Stomach (tissue), 4 donors: ENCODE measurements around the gene SLC39A3.

Experiments used
- POLR2A ChIP-seq, 4 donors: fragments of 450-650 bp; IDR thresholded peaks; one replicate each; pipeline ENCODE4 v1.6.1; 2016; ENCODE audit warnings: antibody characterized with exemption in 4 of 4, control low read depth in 2 of 4, mild to moderate bottlenecking in 1 of 4, moderate library complexity in 1 of 4
- POLR2AphosphoS5 ChIP-seq, 3 donors: sonication (generic); formaldehyde crosslinking; IDR thresholded peaks; one replicate each; pipeline ENCODE4 v1.6.1; 2016; ENCODE audit warnings: antibody characterized with exemption in 3 of 3
- TF ChIP-seq, protein P1 (sequence below), 7 experiments: fragments of 450-650 bp in 4 of 7; fragments of 200-600 bp in 3 of 7; sonication (generic) in 3 of 7; IDR thresholded peaks; one replicate each; pipeline ENCODE4 v1.5.1; 2016 to 2019; ENCODE audit warnings: antibody characterized with exemption in 7 of 7, control low read depth in 2 of 7, mild to moderate bottlenecking in 1 of 7

- TF ChIP-seq, protein P1, sequence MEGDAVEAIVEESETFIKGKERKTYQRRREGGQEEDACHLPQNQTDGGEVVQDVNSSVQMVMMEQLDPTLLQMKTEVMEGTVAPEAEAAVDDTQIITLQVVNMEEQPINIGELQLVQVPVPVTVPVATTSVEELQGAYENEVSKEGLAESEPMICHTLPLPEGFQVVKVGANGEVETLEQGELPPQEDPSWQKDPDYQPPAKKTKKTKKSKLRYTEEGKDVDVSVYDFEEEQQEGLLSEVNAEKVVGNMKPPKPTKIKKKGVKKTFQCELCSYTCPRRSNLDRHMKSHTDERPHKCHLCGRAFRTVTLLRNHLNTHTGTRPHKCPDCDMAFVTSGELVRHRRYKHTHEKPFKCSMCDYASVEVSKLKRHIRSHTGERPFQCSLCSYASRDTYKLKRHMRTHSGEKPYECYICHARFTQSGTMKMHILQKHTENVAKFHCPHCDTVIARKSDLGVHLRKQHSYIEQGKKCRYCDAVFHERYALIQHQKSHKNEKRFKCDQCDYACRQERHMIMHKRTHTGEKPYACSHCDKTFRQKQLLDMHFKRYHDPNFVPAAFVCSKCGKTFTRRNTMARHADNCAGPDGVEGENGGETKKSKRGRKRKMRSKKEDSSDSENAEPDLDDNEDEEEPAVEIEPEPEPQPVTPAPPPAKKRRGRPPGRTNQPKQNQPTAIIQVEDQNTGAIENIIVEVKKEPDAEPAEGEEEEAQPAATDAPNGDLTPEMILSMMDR (IDR thresholded peaks at IDR 0.05): no peak
- TF ChIP-seq POLR2AphosphoS5 (IDR thresholded peaks at IDR 0.05) (no peak), POLR2A (IDR thresholded peaks at IDR 0.05) (no peak)
Observed at GRCh38 chr19:2777952-2778683, 38.3 kb upstream of the SLC39A3 start.
